ENCODE data around the gene TMEM132C.
"Not testable (repeated sequence)": the region's sequence is repeated elsewhere in the genome, so short reads cannot be mapped to it uniquely, and the experiment has no call there.

Gene TMEM132C

GRCh38 chr12:128564956-128565355, 298.0 kb downstream of the TMEM132C start:
- no peak for DNase-seq (ENCODE audit: low read depth)

- DNase-seq (ENCODE audit: low read depth) = no peak
Measured at GRCh38 chr12:128567730-128568129, 300.8 kb downstream of the TMEM132C start.

DNA sequence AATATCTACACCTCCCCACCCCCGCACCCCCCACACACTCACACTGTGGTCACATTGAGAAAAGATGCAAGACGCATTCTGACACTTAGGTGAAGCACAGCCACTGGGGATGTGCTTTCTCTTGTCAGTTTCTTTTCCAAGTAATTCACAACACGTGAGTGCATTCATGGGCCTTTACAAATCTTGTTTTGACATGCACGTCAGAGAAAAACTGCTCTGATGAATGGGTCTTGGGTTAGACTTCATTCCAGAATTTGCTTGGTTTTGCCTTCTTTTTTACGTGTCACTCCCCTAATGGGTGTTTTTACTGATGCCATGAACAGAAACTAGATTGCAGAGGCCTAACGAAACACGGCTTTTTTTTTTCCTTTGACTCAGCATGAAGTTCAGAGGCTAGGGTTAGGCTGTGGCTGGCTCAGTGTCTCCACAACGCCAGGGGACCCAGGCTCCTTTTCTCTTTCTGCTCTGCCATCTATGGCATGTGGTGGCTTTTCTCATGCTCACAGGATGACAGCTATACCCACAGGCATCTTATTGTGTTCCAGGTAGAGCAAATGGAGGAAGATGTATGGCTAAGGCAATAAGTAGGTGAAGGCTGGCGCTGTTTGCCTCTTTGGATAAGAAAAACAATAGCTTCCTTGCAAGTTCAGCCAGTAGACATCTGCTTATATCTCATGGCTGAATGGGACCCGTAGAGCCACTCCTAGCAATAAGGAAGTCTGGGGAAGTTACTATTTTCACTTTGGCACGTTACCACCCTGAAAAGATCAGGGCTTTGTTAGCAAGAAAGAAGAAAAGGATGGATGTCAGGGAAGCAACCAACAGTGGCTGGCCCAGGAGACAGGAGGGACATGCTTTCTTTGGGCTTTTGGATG, 303.5 kb downstream of the TMEM132C start:
- no peak for DNase-seq (ENCODE audit: low read depth)

- DNase-seq (ENCODE audit: low read depth) = no peak
Measured at GRCh38 chr12:128571906-128572810, 305.2 kb downstream of the TMEM132C start.

- DNase-seq (ENCODE audit: low read depth) = no peak
Measured at GRCh38 chr12:128573907-128574306, 306.9 kb downstream of the TMEM132C start.

GRCh38 chr12:128578045-128578444, 311.1 kb downstream of the TMEM132C start:
- DNase-seq (ENCODE audit: low read depth) = no peak

- no peak for DNase-seq (ENCODE audit: low read depth)
Measured at GRCh38 chr12:128581321-128581761, 314.4 kb downstream of the TMEM132C start.

- DNase-seq (ENCODE audit: low read depth) = no peak
Measured at GRCh38 chr12:128583453-128583852, 316.5 kb downstream of the TMEM132C start.

- no peak for DNase-seq (ENCODE audit: low read depth)
Measured at GRCh38 chr12:128586451-128587029, 319.6 kb downstream of the TMEM132C start.

- no peak for DNase-seq (ENCODE audit: low read depth)
Measured at GRCh38 chr12:128587918-128588317, 320.9 kb downstream of the TMEM132C start.

- DNase-seq (ENCODE audit: low read depth) = no peak
Measured at GRCh38 chr12:128592220-128592744, 325.3 kb downstream of the TMEM132C start.

DNA sequence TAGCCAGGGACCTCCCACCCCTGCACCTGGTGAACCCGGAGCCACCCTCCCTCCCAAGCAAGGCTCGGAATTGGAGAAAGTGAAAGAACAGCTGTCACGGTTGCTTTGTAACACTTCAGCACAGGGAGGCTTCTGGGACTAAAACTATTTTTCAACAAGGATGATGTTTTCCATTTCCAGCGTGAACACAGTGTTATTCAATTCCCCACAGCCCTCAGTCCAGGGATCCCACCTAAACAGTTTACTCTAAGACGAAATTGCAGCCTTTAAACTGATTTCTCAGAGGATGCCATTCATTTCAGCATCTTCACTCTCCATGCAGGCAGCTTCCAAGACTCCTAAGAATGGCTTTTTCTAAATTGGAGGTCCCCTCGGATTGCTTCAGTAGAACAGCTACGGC, 327.6 kb downstream of the TMEM132C start:
- DNase-seq (ENCODE audit: low read depth) = no peak

- DNase-seq (ENCODE audit: low read depth) = no peak
Measured at GRCh38 chr12:128595609-128596008, 328.6 kb downstream of the TMEM132C start.

DNA sequence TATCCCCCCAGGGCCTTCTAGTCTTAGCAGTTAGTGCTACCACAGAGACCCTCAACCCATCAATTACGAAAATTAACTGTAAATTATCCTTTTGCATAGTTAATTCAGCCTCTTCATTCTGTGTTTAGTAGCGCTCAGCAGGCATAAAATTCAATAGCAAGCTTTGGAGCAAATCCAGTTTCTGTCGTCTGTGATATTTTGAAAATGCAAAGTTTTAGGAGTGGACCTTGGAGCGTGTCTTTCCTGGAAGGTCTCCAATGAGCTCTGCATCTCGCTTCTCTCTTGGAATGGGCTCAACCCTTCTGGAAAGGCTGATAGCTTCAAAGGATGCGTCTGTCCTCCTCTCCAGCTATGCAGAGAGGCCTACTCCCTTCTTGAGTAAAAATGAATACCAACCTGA, 333.9 kb downstream of the TMEM132C start:
- no peak for DNase-seq (ENCODE audit: low read depth)

DNA sequence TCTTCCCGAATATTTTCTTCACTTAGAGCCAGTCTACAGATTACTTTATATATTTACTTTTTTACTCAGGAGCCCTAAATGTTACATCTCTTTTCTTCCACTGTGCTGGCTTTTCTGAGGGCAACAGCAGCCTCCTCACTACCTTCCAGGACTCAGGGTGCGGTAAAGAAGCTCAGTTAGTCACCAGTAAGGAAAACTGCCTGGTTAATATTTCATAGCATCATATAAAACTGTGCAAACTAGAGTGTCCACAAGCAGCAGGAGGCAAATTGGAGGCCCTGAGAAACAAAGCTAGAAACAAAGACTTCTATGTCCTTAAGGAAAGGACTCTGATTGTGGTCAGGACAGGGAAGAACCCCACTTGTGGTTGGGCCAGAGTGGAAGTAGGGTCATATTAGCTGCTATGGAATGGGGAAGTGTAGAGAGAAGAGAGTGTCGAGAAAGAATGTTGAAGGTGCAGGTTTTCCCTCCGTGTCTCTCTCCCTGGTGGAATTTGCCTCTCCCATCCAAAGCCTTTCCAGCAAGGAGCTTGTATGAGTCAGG, 336.7 kb downstream of the TMEM132C start:
- no peak for DNase-seq (ENCODE audit: low read depth)

DNA sequence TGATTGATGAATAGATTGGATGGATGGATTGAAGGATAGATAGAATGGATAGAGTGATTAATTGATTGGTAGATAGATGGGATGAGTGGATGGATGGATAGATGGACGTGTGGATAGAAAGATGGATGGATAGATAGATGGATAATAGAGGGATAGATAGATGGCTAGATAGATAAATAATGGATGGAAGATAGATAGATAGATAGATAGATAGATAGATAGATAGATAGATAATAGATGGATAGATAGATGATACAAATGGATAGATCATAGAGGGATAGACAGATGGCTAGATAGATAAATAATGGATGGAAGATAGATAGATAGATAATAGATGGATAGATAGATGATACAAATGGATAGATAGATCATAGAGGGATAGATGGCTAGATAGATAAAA, 337.2 kb downstream of the TMEM132C start:
- DNase-seq (ENCODE audit: low read depth) = not testable (repeated sequence)

DNA sequence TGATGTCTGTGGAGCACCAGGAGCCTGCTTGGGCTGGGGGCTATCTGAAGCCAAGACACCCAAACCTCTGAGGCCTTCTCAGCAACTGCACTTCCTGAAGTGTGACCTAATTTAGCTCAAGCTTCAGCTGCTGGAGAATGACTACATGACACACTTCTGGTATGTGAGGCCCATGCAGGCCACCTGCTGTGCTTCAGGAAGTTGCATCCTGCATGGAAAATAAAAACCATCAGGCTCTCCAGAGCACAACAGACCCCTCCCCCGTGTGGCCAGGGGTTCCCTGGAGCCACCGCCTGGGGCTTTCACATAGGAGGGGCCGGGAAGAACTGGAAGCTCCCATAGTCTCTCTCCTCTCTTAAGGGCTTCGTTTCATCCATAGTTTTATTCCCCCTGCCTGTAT, 339.1 kb downstream of the TMEM132C start:
- no peak for DNase-seq (ENCODE audit: low read depth)

- DNase-seq (ENCODE audit: low read depth) = no peak
Measured at GRCh38 chr12:128606538-128606937, 339.6 kb downstream of the TMEM132C start.

DNA sequence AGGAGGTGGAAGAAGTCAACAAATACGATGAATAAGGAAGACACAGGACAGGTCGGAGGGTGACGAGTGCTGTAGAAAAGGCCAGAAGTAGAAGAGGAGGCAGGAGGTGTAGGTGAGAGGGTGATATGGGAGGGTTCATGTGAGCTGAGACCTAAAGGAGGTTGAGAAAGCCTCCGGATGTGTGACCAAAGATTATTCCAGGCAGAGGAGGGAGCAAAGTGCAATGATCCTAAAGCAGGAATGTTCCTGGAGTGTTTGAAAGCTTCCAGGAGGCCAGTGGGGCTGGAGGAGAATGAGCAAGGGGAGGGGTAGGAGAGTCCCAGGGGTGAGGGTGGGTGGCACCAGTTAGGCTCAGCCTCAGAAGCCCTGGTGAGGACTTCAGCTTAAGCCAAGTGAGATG, 340.0 kb downstream of the TMEM132C start:
- no peak for DNase-seq (ENCODE audit: low read depth)

- no peak for DNase-seq (ENCODE audit: low read depth)
Measured at GRCh38 chr12:128607641-128608040, 340.7 kb downstream of the TMEM132C start.

DNA sequence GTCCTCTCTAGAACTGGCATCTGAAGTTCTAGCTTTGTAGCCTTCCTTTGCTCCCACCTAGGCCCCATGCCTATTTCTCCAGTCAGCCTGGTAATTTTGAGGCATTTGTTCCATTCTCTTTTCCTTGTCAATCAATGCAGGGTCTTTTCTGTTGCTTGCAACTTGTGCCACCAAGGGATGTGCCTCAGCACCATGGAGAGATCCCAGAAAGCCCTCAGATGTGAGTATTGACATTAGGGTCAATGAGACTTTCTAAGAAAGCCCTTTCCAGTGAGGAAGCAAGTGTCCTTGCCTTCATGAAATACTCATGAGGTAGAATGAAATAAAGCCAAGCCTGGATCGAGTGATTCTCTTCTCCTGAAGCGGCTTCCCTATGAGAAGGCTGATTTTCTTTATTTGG, 342.9 kb downstream of the TMEM132C start:
- DNase-seq (ENCODE audit: low read depth) = no peak

- DNase-seq (ENCODE audit: low read depth) = no peak
Measured at GRCh38 chr12:128611736-128612135, 344.8 kb downstream of the TMEM132C start.
